K562 treated with DMSO at 1 percent for 24 hours (cell line): ENCODE results near the gene HID1. TPM values are rescaled to one million over a fixed set of nuclear protein-coding genes. Genes with fewer than 3 reads are reported as not detected.

Source experiments
- total RNA-seq: library from RNA; unstranded; fragments of 300-600 nt; gene quantifications from 2 replicates; pipeline ENCODE4 v1.2.3, GENCODE V29; 2022; ENCODE audit warnings: low read depth; ENCODE audit not compliant: insufficient read depth

Gene HID1, protein sequence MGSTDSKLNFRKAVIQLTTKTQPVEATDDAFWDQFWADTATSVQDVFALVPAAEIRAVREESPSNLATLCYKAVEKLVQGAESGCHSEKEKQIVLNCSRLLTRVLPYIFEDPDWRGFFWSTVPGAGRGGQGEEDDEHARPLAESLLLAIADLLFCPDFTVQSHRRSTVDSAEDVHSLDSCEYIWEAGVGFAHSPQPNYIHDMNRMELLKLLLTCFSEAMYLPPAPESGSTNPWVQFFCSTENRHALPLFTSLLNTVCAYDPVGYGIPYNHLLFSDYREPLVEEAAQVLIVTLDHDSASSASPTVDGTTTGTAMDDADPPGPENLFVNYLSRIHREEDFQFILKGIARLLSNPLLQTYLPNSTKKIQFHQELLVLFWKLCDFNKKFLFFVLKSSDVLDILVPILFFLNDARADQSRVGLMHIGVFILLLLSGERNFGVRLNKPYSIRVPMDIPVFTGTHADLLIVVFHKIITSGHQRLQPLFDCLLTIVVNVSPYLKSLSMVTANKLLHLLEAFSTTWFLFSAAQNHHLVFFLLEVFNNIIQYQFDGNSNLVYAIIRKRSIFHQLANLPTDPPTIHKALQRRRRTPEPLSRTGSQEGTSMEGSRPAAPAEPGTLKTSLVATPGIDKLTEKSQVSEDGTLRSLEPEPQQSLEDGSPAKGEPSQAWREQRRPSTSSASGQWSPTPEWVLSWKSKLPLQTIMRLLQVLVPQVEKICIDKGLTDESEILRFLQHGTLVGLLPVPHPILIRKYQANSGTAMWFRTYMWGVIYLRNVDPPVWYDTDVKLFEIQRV
- 3.9 and 4.7 TPM in 2 replicates for total RNA-seq

DNA sequence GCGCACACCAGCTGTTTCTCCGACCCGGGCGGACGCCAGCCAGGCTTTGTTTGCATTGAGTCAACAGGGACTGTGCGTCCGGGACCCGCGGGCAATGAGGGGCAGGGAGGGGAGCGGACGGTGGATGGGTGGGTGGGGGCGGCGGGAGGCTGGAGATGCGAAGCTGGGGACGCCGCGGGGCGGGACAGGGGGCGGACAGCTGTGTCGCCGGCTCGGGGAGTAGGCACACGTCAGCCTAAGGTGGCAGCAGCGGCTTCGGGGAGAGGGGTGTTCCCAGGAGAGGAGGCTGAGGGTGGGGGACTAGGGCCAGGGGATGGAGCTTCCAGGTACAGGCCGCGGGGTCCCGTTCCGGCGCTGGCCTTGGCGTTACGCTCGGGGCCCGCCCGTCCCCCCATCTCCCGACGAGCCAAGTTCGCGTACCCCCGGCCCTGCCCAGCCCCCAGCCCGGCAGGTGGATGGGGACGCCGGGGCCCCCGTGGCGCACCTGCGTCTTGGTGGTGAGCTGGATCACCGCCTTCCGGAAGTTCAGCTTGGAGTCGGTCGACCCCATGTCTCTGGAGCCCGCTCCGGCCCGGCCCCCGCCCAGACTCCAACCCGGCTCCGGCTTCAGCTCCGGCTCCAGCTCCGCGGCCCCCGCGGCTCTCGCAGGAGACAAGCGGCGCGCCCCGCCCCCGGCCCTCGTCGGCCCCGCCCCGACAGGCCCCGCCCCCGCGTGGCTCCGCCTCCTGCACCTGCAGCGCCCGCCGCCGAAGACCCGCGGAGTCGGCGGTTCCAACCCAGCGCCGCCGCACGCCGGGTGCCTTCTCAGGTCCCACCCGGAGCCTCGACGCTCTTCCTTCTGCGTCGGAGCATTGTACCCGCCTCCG, at the start of gene HID1:
TSS of gene HID1 (minus strand) at position 653 of the 866 bp plus-strand sequence. CDS start at position 550, 103 bp downstream.

DNA sequence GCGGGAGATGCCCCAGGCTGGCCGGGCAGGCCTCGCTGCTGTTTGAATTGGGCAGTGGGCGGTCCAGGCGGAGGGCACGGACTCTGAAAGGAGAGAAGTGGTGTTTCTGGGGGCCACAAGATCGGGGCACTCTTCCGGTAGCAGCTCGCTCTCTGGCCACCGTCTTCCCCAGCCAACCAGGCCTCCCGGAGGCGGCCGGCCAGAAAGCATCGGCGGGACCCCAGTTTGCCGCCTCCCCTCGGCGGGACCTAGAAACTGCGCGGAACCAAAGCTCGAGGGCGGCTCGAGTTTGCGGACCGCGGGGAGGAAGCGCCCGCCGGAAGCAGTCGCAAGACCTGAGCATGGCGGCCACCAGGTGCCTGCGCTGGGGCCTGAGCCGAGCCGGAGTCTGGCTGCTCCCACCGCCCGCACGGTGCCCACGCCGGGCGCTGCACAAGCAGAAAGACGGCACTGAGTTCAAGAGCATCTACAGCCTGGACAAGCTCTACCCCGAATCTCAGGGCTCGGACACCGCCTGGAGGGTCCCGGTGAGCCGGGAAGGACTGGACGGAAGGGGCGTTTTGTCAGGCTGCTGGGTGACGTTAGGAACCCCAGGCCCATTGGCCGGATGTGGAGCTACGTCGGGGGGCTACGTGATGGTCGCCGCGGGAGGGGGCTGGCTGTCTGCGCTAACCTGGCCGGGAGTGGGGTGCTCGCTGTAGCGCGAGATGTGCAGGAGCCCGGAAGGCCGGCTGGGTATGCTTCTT, 40.0 kb upstream of the HID1 start, which contains the start of gene MRPL58:
TSS of gene MRPL58 (plus strand) at position 325 of the 746 bp plus-strand sequence. CDS start at position 342, 17 bp downstream.

DNA sequence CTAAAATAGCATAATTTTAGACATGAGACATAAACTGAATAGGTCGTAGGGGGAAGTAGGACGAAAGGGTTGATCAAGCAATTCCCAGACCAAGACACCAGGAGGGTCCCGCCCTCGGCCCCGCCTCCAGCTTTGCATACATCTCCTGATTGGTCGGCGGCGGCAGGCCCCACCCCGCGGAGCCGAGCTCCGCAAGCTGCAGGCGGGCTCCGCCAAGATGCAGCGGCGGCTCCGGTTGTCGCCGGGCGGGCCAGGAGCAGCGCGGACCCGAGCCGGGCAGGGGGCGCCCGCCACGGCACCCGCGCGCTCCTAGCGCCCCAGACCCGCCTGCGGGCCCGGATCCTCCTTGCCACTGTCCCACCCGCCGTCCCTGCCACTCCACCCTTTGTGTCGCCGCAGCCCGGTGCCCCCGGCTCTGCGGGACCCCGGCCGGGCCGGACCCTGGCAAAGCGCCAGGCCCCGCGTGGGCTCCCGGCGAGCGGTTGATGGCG, 14.9 kb upstream of the HID1 start, which contains the start of gene CDR2L:
TSS of gene CDR2L (plus strand) at position 215 of the 491 bp plus-strand sequence. CDS start 412 bp downstream, outside the sequence.

DNA sequence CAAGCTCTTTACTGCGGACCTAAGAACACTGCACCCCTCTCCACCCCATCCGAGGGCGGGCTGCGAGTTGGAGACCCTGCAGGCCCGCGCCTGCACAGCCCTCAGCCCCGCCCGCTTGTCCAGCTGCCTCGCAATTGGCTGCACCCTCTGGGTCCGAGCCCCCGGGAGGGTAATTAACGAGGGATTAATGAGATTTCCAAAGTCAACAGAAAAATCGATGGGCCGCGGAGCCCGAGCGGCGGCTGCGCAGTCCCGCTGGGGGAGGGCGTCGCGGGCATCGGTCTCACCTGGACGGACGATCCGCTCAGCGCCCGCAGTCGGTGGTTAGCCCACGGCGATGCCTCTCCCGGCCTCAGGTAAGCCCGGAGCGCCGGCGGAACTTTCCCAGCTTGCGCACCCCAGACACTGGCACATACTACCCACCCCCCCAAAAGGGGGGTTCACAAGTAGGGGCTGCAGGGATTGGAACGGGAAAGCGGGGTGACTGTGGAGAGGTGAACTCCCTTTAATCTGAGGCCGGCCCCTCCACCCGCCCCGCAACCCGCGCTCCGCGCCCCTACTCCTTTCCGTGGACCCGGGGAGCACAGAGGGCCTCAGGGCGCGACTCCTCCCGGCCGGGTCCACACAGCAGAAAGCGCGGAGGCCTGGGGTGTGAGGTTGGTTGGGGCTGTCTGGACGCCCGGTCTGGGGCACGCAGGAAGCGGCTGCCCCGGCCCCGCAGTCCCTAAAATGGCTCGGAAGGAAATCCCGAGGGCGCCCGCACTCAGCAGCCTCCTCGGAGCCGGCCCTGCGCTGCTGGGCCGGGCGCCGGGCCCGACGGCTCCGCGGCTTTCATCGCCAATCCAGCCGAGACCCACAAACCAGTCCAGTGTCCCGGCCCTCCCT, 36.7 kb downstream of the HID1 start, which contains the start of gene OTOP3:
TSS of gene OTOP3 (plus strand) at position 314 of the 885 bp plus-strand sequence. CDS start at position 338, 24 bp downstream.

DNA sequence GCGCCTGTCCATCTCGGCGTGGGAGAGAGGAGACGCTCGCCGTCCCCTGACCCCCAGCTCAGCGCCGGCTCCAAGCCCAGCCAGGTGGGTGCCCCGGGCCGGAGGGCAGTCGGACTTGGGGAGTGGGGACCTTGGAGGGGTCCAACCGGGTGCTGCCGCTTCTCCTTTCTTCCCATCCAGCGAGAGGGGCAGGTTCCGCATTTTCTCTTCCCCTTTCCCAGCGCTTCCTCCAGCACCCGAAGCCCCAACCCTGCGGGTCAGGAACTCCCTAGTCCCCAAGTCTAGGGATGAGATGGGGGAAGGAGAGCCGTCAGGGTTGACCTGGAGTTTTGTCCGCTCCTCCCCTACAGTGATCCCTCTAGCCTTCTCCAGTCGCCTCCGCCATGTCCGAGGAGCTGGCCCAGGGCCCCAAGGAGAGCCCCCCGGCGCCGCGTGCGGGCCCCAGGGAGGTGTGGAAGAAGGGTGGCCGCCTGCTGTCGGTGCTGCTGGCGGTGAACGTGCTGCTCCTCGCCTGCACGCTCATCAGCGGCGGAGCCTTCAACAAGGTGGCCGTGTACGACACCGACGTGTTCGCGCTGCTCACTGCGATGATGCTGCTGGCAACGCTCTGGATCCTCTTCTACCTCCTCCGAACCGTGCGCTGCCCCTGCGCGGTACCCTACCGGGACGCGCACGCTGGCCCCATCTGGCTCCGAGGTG, 48.2 kb downstream of the HID1 start, which contains the start of gene OTOP2:
TSS of gene OTOP2 (plus strand) at position 24 of the 699 bp plus-strand sequence. CDS start at position 384, 360 bp downstream.

DNA sequence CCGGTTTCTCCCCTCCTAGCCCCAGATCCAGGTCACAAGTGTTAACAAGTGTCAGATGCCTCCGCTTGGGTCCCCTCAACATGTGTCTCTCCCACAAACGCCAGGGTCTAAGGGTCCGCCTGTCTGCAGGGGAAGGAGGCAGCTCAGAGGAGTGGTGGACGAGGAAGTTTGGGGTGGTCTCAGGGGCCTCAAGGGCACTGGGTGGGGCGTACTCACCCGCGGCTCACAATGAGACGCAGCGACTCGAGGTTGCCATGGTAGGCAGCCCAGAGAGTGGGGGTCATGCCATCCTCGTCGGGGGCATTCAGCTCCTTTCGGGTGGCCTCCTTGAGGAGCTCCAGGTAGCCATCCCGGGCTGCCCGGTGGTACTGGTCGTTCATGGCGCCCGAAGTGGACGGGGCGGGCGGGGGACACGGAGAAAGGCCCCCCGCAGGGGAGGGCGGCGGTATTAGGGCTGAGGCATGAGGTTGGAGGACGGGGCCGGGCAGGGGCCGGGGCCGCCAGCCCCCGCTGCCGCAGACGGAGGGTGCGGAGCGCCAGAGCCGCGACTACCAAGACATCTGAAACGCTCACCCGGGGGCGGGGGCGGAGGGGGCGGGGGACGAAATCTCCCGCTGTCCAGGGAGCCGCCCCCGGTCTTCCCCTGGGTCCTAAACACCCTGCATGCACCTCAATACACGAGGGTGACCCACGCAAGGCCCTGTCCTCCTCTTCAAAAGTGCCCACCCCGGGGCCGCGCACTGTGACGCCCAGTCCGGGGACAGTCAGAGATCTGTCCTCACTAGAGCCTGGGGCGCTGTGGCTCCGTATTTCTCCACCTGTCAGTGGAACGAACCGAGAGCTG, 49.6 kb downstream of the HID1 start, which contains the start of gene USH1G:
TSS of gene USH1G (minus strand) at position 562 of the 844 bp plus-strand sequence. CDS start at position 380, 182 bp downstream.

Other genes starting within 250 kb of the HID1 start
- gene RAB37, start 235.5 kb downstream of the HID1 start, total RNA-seq, result not detected in 2 replicates
- 78.6 and 82.7 TPM in 2 replicates for gene NHERF1, start 224.1 kb downstream of the HID1 start, total RNA-seq
- gene NAT9, start 196.4 kb downstream of the HID1 start, total RNA-seq, result 27.3 and 36.5 TPM in 2 replicates
- gene GRIN2C, start 112.9 kb downstream of the HID1 start, total RNA-seq, result 0.37 and 1.00 TPM in 2 replicates
- gene FDXR, start 99.8 kb downstream of the HID1 start, total RNA-seq, result 93.4 and 101 TPM in 2 replicates
- gene FADS6, start 79.1 kb downstream of the HID1 start, total RNA-seq, result 0.13 and 0.63 TPM in 2 replicates
- gene USH1G, start 49.5 kb downstream of the HID1 start, total RNA-seq, result 1.6 and 2.0 TPM in 2 replicates
- 0.58 TPM in 1 of 2 replicates, not detected in the other for gene OTOP2, start 48.5 kb downstream of the HID1 start, total RNA-seq
- not detected in 2 replicates for gene OTOP3, start 36.9 kb downstream of the HID1 start, total RNA-seq
- 17.4 and 19.2 TPM in 2 replicates for gene CDR2L, start 14.9 kb upstream of the HID1 start, total RNA-seq
- 55.0 and 55.8 TPM in 2 replicates for gene MRPL58, start 39.9 kb upstream of the HID1 start, total RNA-seq
- gene ATP5PD, start 74.2 kb upstream of the HID1 start, total RNA-seq, result 387 and 416 TPM in 2 replicates
- gene KCTD2, start 74.5 kb upstream of the HID1 start, total RNA-seq, result 32.1 and 32.5 TPM in 2 replicates
- gene SLC16A5, start 115.2 kb upstream of the HID1 start, total RNA-seq, result 6.4 and 8.4 TPM in 2 replicates
- 36.2 and 36.6 TPM in 2 replicates for gene ARMC7, start 137.2 kb upstream of the HID1 start, total RNA-seq
- 61.6 and 76.3 TPM in 2 replicates for gene NT5C, start 159.0 kb upstream of the HID1 start, total RNA-seq
- 151 and 160 TPM in 2 replicates for gene JPT1, start 181.8 kb upstream of the HID1 start, total RNA-seq
- 115 and 125 TPM in 2 replicates for gene SUMO2, start 210.2 kb upstream of the HID1 start, total RNA-seq
- gene NUP85, start 232.9 kb upstream of the HID1 start, total RNA-seq, result 63.7 and 66.0 TPM in 2 replicates